ENCODE measurements around the gene CFAP70.

DNA sequence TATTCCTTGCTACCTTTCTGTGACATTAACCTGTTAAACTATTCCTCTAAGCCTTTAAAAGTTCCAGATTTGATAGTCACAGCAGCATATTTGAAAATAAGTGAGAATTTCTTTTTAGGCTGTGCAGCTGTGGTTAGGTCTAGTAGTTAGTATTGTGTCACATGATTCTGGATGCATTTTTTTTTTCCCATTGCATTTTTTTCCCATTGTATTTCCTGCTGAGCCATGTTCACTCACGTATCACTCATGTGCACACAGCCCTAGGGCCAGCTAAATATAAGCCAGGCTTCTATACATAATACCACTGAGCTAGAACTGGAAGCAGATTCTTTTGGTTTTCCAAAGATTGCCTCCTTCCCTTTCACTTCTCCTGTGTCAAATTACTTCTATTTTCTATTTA is 149.0 kb downstream of the CFAP70 start:
- TF ChIP-seq POLR2AphosphoS5 (IDR thresholded peaks at IDR 0.05) (no peak), EP300 (IDR thresholded peaks at IDR 0.05) (no peak)
- TF ChIP-seq, protein P1, sequence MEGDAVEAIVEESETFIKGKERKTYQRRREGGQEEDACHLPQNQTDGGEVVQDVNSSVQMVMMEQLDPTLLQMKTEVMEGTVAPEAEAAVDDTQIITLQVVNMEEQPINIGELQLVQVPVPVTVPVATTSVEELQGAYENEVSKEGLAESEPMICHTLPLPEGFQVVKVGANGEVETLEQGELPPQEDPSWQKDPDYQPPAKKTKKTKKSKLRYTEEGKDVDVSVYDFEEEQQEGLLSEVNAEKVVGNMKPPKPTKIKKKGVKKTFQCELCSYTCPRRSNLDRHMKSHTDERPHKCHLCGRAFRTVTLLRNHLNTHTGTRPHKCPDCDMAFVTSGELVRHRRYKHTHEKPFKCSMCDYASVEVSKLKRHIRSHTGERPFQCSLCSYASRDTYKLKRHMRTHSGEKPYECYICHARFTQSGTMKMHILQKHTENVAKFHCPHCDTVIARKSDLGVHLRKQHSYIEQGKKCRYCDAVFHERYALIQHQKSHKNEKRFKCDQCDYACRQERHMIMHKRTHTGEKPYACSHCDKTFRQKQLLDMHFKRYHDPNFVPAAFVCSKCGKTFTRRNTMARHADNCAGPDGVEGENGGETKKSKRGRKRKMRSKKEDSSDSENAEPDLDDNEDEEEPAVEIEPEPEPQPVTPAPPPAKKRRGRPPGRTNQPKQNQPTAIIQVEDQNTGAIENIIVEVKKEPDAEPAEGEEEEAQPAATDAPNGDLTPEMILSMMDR (IDR thresholded peaks at IDR 0.05) = no peak
